HEK293T (cell line): Measurements from ENCODE around the gene ITGAD.

Experiments
- CTCF ChIA-PET: fragments of 350-600 bp; formaldehyde crosslinking; extraction: SDS; loops from one replicate; lab custom pipeline; 2021; ENCODE audit warnings: antibody characterized with exemption, inconsistent platforms; lab: Yijun Ruan, JAX
- POLR2A ChIA-PET: fragments of 350-600 bp; formaldehyde crosslinking; extraction: SDS; loops from one replicate; lab custom pipeline; 2020; ENCODE audit warnings: antibody characterized with exemption, inconsistent platforms; lab: Yijun Ruan, JAX
- DNase-seq: peaks from one replicate; pipeline ENCODE4 v3.0.0; 2012; ENCODE audit warnings: mixed read lengths; ENCODE audit errors: extremely low spot score
- ARNT ChIP-seq: fragments of 450-650 bp; IDR thresholded peaks from 2 replicates; pipeline ENCODE4 v1.6.1; 2017; ENCODE audit warnings: mild to moderate bottlenecking
- BHLHE40 ChIP-seq: fragments of 450-650 bp; IDR thresholded peaks from 2 replicates; pipeline ENCODE4 v1.6.1; 2016; ENCODE audit warnings: mild to moderate bottlenecking, moderate library complexity, borderline replicate concordance
- CTBP1 ChIP-seq: fragments of 450-650 bp; IDR thresholded peaks from 2 replicates; pipeline ENCODE4 v1.6.1; 2016; ENCODE audit warnings: borderline replicate concordance
- ELF4 ChIP-seq: fragments of 450-650 bp; IDR thresholded peaks from 2 replicates; pipeline ENCODE4 v1.6.1; 2017; ENCODE audit warnings: antibody characterized with exemption
- FOXA1 ChIP-seq: fragments of 450-650 bp; IDR thresholded peaks from 2 replicates; pipeline ENCODE4 v1.6.1; 2016; ENCODE audit warnings: mild to moderate bottlenecking
- FOXK2 ChIP-seq: fragments of 450-650 bp; IDR thresholded peaks from 2 replicates; pipeline ENCODE4 v1.6.1; 2016; ENCODE audit warnings: mild to moderate bottlenecking
- FOXM1 ChIP-seq: fragments of 450-650 bp; IDR thresholded peaks from 2 replicates; pipeline ENCODE4 v1.6.1; 2017; ENCODE audit warnings: mild to moderate bottlenecking, borderline replicate concordance
- HDGF ChIP-seq: fragments of 450-650 bp; IDR thresholded peaks from 2 replicates; pipeline ENCODE4 v1.6.1; 2017; ENCODE audit warnings: antibody characterized with exemption, borderline replicate concordance
- L3MBTL2 ChIP-seq: fragments of 450-650 bp; conservative IDR thresholded peaks from 2 replicates; pipeline ENCODE4 v1.6.1; 2016; ENCODE audit warnings: mild to moderate bottlenecking
- LEF1 ChIP-seq: fragments of 450-650 bp; IDR thresholded peaks from 2 replicates; pipeline ENCODE4 v1.6.1; 2017; ENCODE audit warnings: mild to moderate bottlenecking, borderline replicate concordance
- NFRKB ChIP-seq: fragments of 450-650 bp; IDR thresholded peaks from 2 replicates; pipeline ENCODE4 v1.6.1; 2016; ENCODE audit warnings: mild to moderate bottlenecking, moderate library complexity
- PKNOX1 ChIP-seq: fragments of 450-650 bp; IDR thresholded peaks from 2 replicates; pipeline ENCODE4 v1.6.1; 2016
- SP1 ChIP-seq: fragments of 450-650 bp; IDR thresholded peaks from 2 replicates; pipeline ENCODE4 v1.6.1; 2017
- SUZ12 ChIP-seq: fragments of 450-650 bp; IDR thresholded peaks from 2 replicates; pipeline ENCODE4 v1.6.1; 2016; ENCODE audit warnings: mild to moderate bottlenecking
- TARDBP ChIP-seq: fragments of 450-650 bp; IDR thresholded peaks from 2 replicates; pipeline ENCODE4 v1.6.1; 2016
- ZNF384 ChIP-seq: fragments of 450-650 bp; IDR thresholded peaks from 2 replicates; pipeline ENCODE4 v1.6.1; 2016

The ITGAD gene

GRCh38 chr16:31451681-31452351, 58.7 kb downstream of the ITGAD start:
- CTCF ChIA-PET: interaction anchor here (0.7 to 1.4 kb wide), 5 partner anchors 9 to 510 kb away, joined by 3 to 10 read pairs (median 3); partner anchors contain the start of gene ZNF843
- TF ChIP-seq LEF1: no peak
- TF ChIP-seq ELF4: no peak
- no peak for TF ChIP-seq SP1
- no peak; the same call in 1 of the 2 replicates for TF ChIP-seq L3MBTL2
- TF ChIP-seq FOXK2: no peak
- no peak for TF ChIP-seq FOXA1
- no peak for TF ChIP-seq FOXM1
- TF ChIP-seq HDGF: no peak
- no peak for TF ChIP-seq BHLHE40
- no peak for TF ChIP-seq SUZ12
- no peak for TF ChIP-seq ZNF384
- TF ChIP-seq TARDBP: no peak
- POLR2A ChIA-PET: interaction anchor here (1.1 to 3.5 kb wide), 5 partner anchors 8 to 272 kb away, joined by 3 to 20 read pairs (median 4); partner anchors contain the start of genes FUS and ZNF843
- DNase-seq: peak; percentile 70

GRCh38 chr16:31452631-31453106, 59.5 kb downstream of the ITGAD start:
- no peak for TF ChIP-seq TARDBP
- TF ChIP-seq SP1: no peak
- no peak for TF ChIP-seq LEF1
- no peak for TF ChIP-seq ARNT
- DNase-seq: no peak
- POLR2A ChIA-PET: interaction anchor here (0.6 to 3.5 kb wide), 6 partner anchors 10 to 335 kb away, joined by 3 to 20 read pairs (median 4); partner anchors contain the start of genes FUS, KAT8 and ZNF843
- CTCF ChIA-PET: interaction anchor here (0.9 to 1.0 kb wide), 2 partner anchors 10 to 310 kb away, joined by 3 read pairs; partner anchors contain the start of gene ZNF843

GRCh38 chr16:31453255-31454204, 60.4 kb downstream of the ITGAD start:
- CTCF ChIA-PET: interaction anchor here (0.9 to 1.0 kb wide), 2 partner anchors 11 to 311 kb away, joined by 3 read pairs; partner anchors contain the start of gene ZNF843
- POLR2A ChIA-PET: interaction anchor here (0.7 to 3.5 kb wide), 5 partner anchors 11 to 336 kb away, joined by 3 to 20 read pairs (median 4); partner anchors contain the start of genes KAT8, TGFB1I1 and ZNF843
- DNase-seq: no peak
- TF ChIP-seq L3MBTL2 (no peak), BHLHE40 (no peak), SP1 (no peak), ARNT (no peak), ELF4 (no peak)

- ChIA-PET CTCF (interaction anchor here (0.5 to 1.2 kb wide), 6 partner anchors 12 to 645 kb away, joined by 3 to 5 read pairs (median 4); partner anchors contain the start of gene ZNF843), POLR2A (interaction anchor here (1.0 kb wide), 2 partner anchors 16 to 53 kb away, joined by 3 read pairs; partner anchors contain the start of genes RUSF1 and TGFB1I1)
- TF ChIP-seq FOXA1: no peak
- TF ChIP-seq ARNT: no peak
- TF ChIP-seq L3MBTL2: no peak
- TF ChIP-seq ELF4: no peak
- no peak for TF ChIP-seq LEF1
- no peak for TF ChIP-seq TARDBP
- no peak for TF ChIP-seq SUZ12
- no peak for TF ChIP-seq PKNOX1
- TF ChIP-seq HDGF: no peak
- no peak for TF ChIP-seq NFRKB
- no peak for TF ChIP-seq BHLHE40
- no peak for TF ChIP-seq SP1
- no peak for TF ChIP-seq FOXM1
- TF ChIP-seq ZNF384: no peak
- TF ChIP-seq FOXK2: no peak
- DNase-seq: no peak
These were observed 62.6 kb downstream of the ITGAD start for GRCh38 chr16:31455601-31456314.

GRCh38 chr16:31456988-31457360, 63.8 kb downstream of the ITGAD start:
- ChIA-PET CTCF (no interaction called here), POLR2A (interaction anchor here (2.2 kb wide), 1 partner anchor 14 kb away, joined by 11 read pairs; the partner anchor contains the start of gene ZNF843)

More at GRCh38 chr16:31456988-31457360, 63.8 kb downstream of the ITGAD start:
- TF ChIP-seq CTBP1 (no peak), LEF1 (no peak), SP1 (no peak), FOXK2 (no peak), HDGF (no peak), FOXA1 (no peak), PKNOX1 (no peak), SUZ12 (no peak), TARDBP (no peak), ELF4 (no peak), L3MBTL2 (no peak; the same call in 1 of the 2 replicates)
- no peak for DNase-seq
